HCT116 (cell line): ENCODE results near the gene CES3. TPM values are rescaled to one million over a fixed set of nuclear protein-coding genes. Genes with fewer than 3 reads are reported as not detected.

Source experiments
- ATAC-seq: fragments of 200-7000 bp; cut with Tn5 transposase; 2 replicates; pipeline ENCODE4 v1.9.1; 2020; ENCODE audit warnings: mild to moderate bottlenecking, moderate library complexity
- BruUV-seq: library from RNA; stranded (reverse); fragments of 400-500 nt; replicated peaks from 2 replicates; lab custom pipeline; 2021; lab: Mats Ljungman, UMichigan
- CTCF ChIA-PET: fragments of 300-600 bp; sonication (Branson Sonifier 250); formaldehyde crosslinking; loops from one replicate; lab custom pipeline; 2021; ENCODE audit warnings: antibody characterized with exemption; lab: Charles Lee
- POLR2A ChIA-PET: fragments of 300-600, 350-600 bp; sonication (Branson Sonifier 250); formaldehyde crosslinking; loops from one replicate; lab custom pipeline; 2021; ENCODE audit warnings: antibody characterized with exemption; lab: Charles Lee
- RAD21 ChIA-PET, 2 experiments: fragments of 300-600 bp; sonication (Branson Sonifier 250); formaldehyde crosslinking; loops; one replicate each; lab custom pipeline; 2023; ENCODE audit warnings: low total read pairs in 2 of 2; ENCODE audit not compliant: uncharacterized antibody in 2 of 2, unreplicated experiment in 2 of 2, low non-redundant PET in 1 of 2; lab: Charles Lee
- DNase-seq: peaks from one replicate; pipeline ENCODE4 v3.0.0-alpha.2; 2010; ENCODE audit warnings: low read depth, low spot score
- H2AFZ ChIP-seq: fragments of 200-600 bp; shearing (Covaris generic), sonication (generic); 2 replicates; pipeline ENCODE4 v1.6.1; 2017; ENCODE audit warnings: low read depth, mixed run types, mixed read lengths, antibody characterized with exemption, low read length; ENCODE audit not compliant: poor library complexity, severe bottlenecking
- H3K27ac ChIP-seq: 2 replicates; pipeline ENCODE4 v1.5.1; 2012; ENCODE audit warnings: low read depth, low read length
- H3K27me3 ChIP-seq: fragments of 200-600 bp; sonication (generic); 2 replicates; pipeline ENCODE4 v1.6.1; 2016; ENCODE audit warnings: mixed run types, low read length, mixed read lengths; ENCODE audit not compliant: insufficient read depth
- H3K36me3 ChIP-seq, 2 experiments: fragments of 200-500 bp in 1 of 2; fragments of 200-600 bp in 1 of 2; sonication (Bioruptor generic) in 1 of 2; sonication (generic) in 1 of 2; 2 replicates each; pipeline versions ENCODE4 v1.5.1 to v1.6.1; 2014 to 2016; ENCODE audit warnings: low read length in 2 of 2, inconsistent platforms in 1 of 2, mixed read lengths in 1 of 2, mixed run types in 1 of 2; ENCODE audit not compliant: insufficient read depth in 2 of 2, control insufficient read depth in 1 of 2
- H3K4me1 ChIP-seq, 2 experiments: fragments of 200-600 bp in 1 of 2; sonication (generic) in 1 of 2; 2 replicates each; pipeline versions ENCODE4 v1.5.1 to v1.6.1; 2012 to 2017; ENCODE audit warnings: low read length in 2 of 2, inconsistent platforms in 1 of 2, mild to moderate bottlenecking in 1 of 2, mixed read lengths in 1 of 2, mixed run types in 1 of 2, moderate library complexity in 1 of 2; ENCODE audit not compliant: insufficient read depth in 2 of 2, control insufficient read depth in 1 of 2
- H3K4me2 ChIP-seq: fragments of 200-600 bp; sonication (generic); 2 replicates; pipeline ENCODE4 v1.6.1; 2017; ENCODE audit warnings: mixed run types, low read length, mixed read lengths
- H3K4me3 ChIP-seq, 2 experiments: fragments of 200-600 bp in 1 of 2; sonication (generic) in 1 of 2; replicated peaks in 1 of 2; 2 replicates each; pipeline ENCODE4 v1.5.1; 2011 to 2016; ENCODE audit warnings: low read length in 2 of 2, control low read depth in 1 of 2, low read depth in 1 of 2, mild to moderate bottlenecking in 1 of 2, mixed read lengths in 1 of 2, mixed run types in 1 of 2
- H3K79me2 ChIP-seq: fragments of 200-600 bp; sonication (generic); 2 replicates; pipeline ENCODE4 v1.6.1; 2017; ENCODE audit warnings: mild to moderate bottlenecking, mixed run types, low read length, moderate library complexity, mixed read lengths; ENCODE audit not compliant: insufficient read depth
- H3K9ac ChIP-seq: fragments of 200-600 bp; sonication (generic); 2 replicates; pipeline ENCODE4 v1.6.1; 2016; ENCODE audit warnings: low read length, mixed read lengths
- H3K9me2 ChIP-seq: fragments of 200-600 bp; sonication (generic), shearing (Covaris generic); 2 replicates; pipeline ENCODE4 v1.6.1; 2017; ENCODE audit warnings: mixed run types, mild to moderate bottlenecking, moderate library complexity; ENCODE audit not compliant: insufficient read depth
- H3K9me3 ChIP-seq, 2 experiments: fragments of 200-500 bp in 1 of 2; fragments of 200-600 bp in 1 of 2; sonication (Bioruptor generic) in 1 of 2; sonication (generic) in 1 of 2; 2 replicates each; pipeline ENCODE4 v1.6.1; 2014 to 2017; ENCODE audit warnings: low read length in 2 of 2, mixed read lengths in 2 of 2, inconsistent platforms in 1 of 2, low read depth in 1 of 2, mild to moderate bottlenecking in 1 of 2, mixed run types in 1 of 2, moderate library complexity in 1 of 2; ENCODE audit not compliant: control insufficient read depth in 1 of 2, insufficient read depth in 1 of 2
- H4K20me1 ChIP-seq: fragments of 200-600 bp; sonication (generic), shearing (Covaris generic); 2 replicates; pipeline ENCODE4 v1.6.1; 2017; ENCODE audit warnings: mixed run types, mild to moderate bottlenecking, moderate library complexity; ENCODE audit not compliant: insufficient read depth
- ELF1 ChIP-seq: IDR thresholded peaks from 2 replicates; pipeline ENCODE4 v1.6.1; 2012; ENCODE audit warnings: low read depth, borderline replicate concordance
- FOSL1 ChIP-seq: IDR thresholded peaks from 2 replicates; pipeline ENCODE4 v1.6.1; 2012; ENCODE audit warnings: low read depth
- MAX ChIP-seq: IDR thresholded peaks from 2 replicates; pipeline ENCODE4 v1.6.1; 2012
- POLR2AphosphoS5 ChIP-seq: IDR thresholded peaks from 2 replicates; pipeline ENCODE4 v1.6.1; 2011; ENCODE audit warnings: mild to moderate bottlenecking, low read depth, low read length, moderate library complexity
- REST ChIP-seq: IDR thresholded peaks from 2 replicates; pipeline ENCODE4 v1.6.1; 2012; ENCODE audit warnings: low read depth
- YY1 ChIP-seq: IDR thresholded peaks from 2 replicates; pipeline ENCODE4 v1.6.1; 2011; ENCODE audit warnings: low read length, low read depth, moderate library complexity, mild to moderate bottlenecking; ENCODE audit not compliant: insufficient replicate concordance; ENCODE audit errors: extremely low read depth
- ZFX ChIP-seq: fragments of 450-650 bp; IDR thresholded peaks from 2 replicates; pipeline ENCODE4 v1.6.1; 2017
- ZNF274 ChIP-seq: fragments of 200-500 bp; sonication (Bioruptor generic); IDR thresholded peaks from 2 replicates; pipeline ENCODE4 v1.6.1; 2014; ENCODE audit warnings: mild to moderate bottlenecking, low read depth, low read length, inconsistent platforms
- intact Hi-C: fragments of 100-400 bp; cut with micrococcal nuclease; formaldehyde crosslinking; loops from 2 replicates; pipeline ENCODE4 v1.10.0; 2022
- total RNA-seq: library from RNA; stranded (reverse); gene quantifications from one replicate; pipeline ENCODE4 v1.2.1, GENCODE V29; 2021; ENCODE audit not compliant: unreplicated experiment

Gene CES3
- total RNA-seq, 1 experiment from 2014 or later = 10.8 TPM

- H3K9me2 ChIP-seq = no peaks in the 10 kb centered on the region
- no peak overlapping the region for H3K4me3 ChIP-seq
- intact Hi-C loops = no loop called here
- no peaks in the 10 kb centered on the region for H4K20me1 ChIP-seq
- no peak overlapping the region for H2AFZ ChIP-seq
- H3K9me3 ChIP-seq = no peaks in the 10 kb centered on the region
- RAD21 ChIA-PET = no interaction called here
- DNase-seq = no peak
- no peak for ATAC-seq
- BruUV-seq = no TSS peak
- no peak overlapping the region for H3K4me2 ChIP-seq
- CTCF ChIA-PET = interaction anchor here (1.9 kb wide), 1 partner anchor 12 kb away, joined by 5 read pairs; no protein-coding TSS in a partner anchor
- POLR2A ChIA-PET = no interaction called here
- H3K79me2 ChIP-seq = no peaks in the 10 kb centered on the region
- H3K36me3 ChIP-seq = no peaks in the 10 kb centered on the region
- no peak overlapping the region for H3K27ac ChIP-seq
- peaks cover 5 to 23% of the 10 kb centered on the region in 2 experiments; a peak in 3 of 4 replicates for H3K4me1 ChIP-seq
- TF ChIP-seq FOSL1 (no peak), MAX (no peak), YY1 (no peak), ELF1 (no peak), ZNF274 (no peak)
- no peak overlapping the region for H3K9ac ChIP-seq
- H3K27me3 ChIP-seq = no peaks in the 10 kb centered on the region
Observed at GRCh38 chr16:66921729-66922450, 39.2 kb upstream of the CES3 start.

- ChIA-PET POLR2A (no interaction called here), CTCF (interaction anchor here (1.1 kb wide), 1 partner anchor 13 kb away, joined by 3 read pairs; no protein-coding TSS in a partner anchor)
Observed at GRCh38 chr16:66923247-66923731, 37.8 kb upstream of the CES3 start.

More at GRCh38 chr16:66923247-66923731, 37.8 kb upstream of the CES3 start:
- intact Hi-C loops = no loop called here
- Histone ChIP-seq H3K27me3 (no peaks in the 10 kb centered on the region), H4K20me1 (no peaks in the 10 kb centered on the region), H3K4me1 (peaks cover 18 to 37% of the 10 kb centered on the region in 2 experiments), H3K9me2 (no peaks in the 10 kb centered on the region), H3K9me3 (no peaks in the 10 kb centered on the region), H3K4me2 (no peak overlapping the region), H3K36me3 (no peaks in the 10 kb centered on the region), H3K79me2 (no peaks in the 10 kb centered on the region), H3K4me3 (no peak overlapping the region), H2AFZ (no peak overlapping the region), H3K9ac (no peak overlapping the region), H3K27ac (no peak overlapping the region)
- TF ChIP-seq POLR2AphosphoS5 (no peak), ZFX (no peak), REST (no peak), ELF1 (no peak)
- ATAC-seq = no peak
- no peak for DNase-seq
- RAD21 ChIA-PET = no interaction called here
- no TSS peak for BruUV-seq
